Vagina (tissue), 2 donors: ENCODE data around the gene PYM1. TPM values are rescaled to one million over a fixed set of nuclear protein-coding genes. Genes with fewer than 3 reads are reported as not detected.
A peak's percentile ranks its signal among the peaks of the same experiment; 100 is the strongest.

Experiments used
- DNase-seq, 2 donors: peaks; one replicate each; pipeline ENCODE4 v3.0.0-alpha.2; 2017; ENCODE audit errors: extremely low spot score in 2 of 2
- H3K27ac ChIP-seq: fragments of 200-600 bp; sonication (generic); one replicate; pipeline ENCODE4 v1.5.1; 2019
- H3K27me3 ChIP-seq: fragments of 200-600 bp; sonication (generic); one replicate; pipeline ENCODE4 v1.5.1; 2019
- H3K36me3 ChIP-seq, 2 donors: fragments of 200-600 bp; sonication (generic); one replicate each; pipeline ENCODE4 v1.5.1; 2017 to 2019
- H3K4me1 ChIP-seq: fragments of 200-600 bp; sonication (generic); one replicate; pipeline ENCODE4 v1.5.1; 2019
- H3K4me3 ChIP-seq, 2 donors: fragments of 200-600 bp; sonication (generic); 1 replicate in 1 of 2; 2 replicates in 1 of 2; pipeline ENCODE4 v1.5.1; 2016 to 2019
- H3K9me3 ChIP-seq: fragments of 200-600 bp; sonication (generic); one replicate; pipeline ENCODE4 v1.5.1; 2019
- CTCF ChIP-seq, 3 experiments: fragments of 450-650 bp in 2 of 3; fragments of 200-600 bp in 1 of 3; sonication (generic) in 1 of 3; IDR thresholded peaks; one replicate each; pipeline ENCODE4 v1.5.1; 2017 to 2019; ENCODE audit warnings: antibody characterized with exemption in 3 of 3, mild to moderate bottlenecking in 2 of 3, moderate library complexity in 2 of 3
- POLR2A ChIP-seq, 2 donors: fragments of 450-650 bp; IDR thresholded peaks; one replicate each; pipeline ENCODE4 v1.6.1; 2017; ENCODE audit warnings: antibody characterized with exemption in 2 of 2, mild to moderate bottlenecking in 2 of 2, moderate library complexity in 2 of 2
- POLR2AphosphoS5 ChIP-seq, 2 donors: sonication (generic); formaldehyde crosslinking; IDR thresholded peaks; one replicate each; pipeline ENCODE4 v1.9.0; 2017; ENCODE audit warnings: antibody characterized with exemption in 2 of 2, mild to moderate bottlenecking in 2 of 2, low read depth in 1 of 2; ENCODE audit not compliant: insufficient read depth in 1 of 2
- intact Hi-C: fragments of 100-400 bp; cut with DNase I; formaldehyde crosslinking; loops from one replicate; pipeline ENCODE4 v1.15.1; 2023
- total RNA-seq: library from RNA; depleted of rRNA; stranded (reverse); fragments of >200 nt; gene quantifications from one replicate; pipeline ENCODE4 v1.2.3, GENCODE V29; 2016

Gene PYM1
- total RNA-seq: 25.8 TPM

GRCh38 chr12:55927588-55928502 is at the start of gene PYM1:
Gene PYM1 (minus strand): TSS chr12:55927894. CDS start chr12:55927761, 133 bp downstream.
- H3K27ac ChIP-seq: peak within 1 kb of the TSS; percentile 94
- no peaks in the 10 kb centered on the region for H3K9me3 ChIP-seq
- H3K4me3 ChIP-seq: peak within 1 kb of the TSS; percentile 69 to 87
- peak in 1 of 2 donors; percentile 94 for DNase-seq
- TF ChIP-seq POLR2AphosphoS5 (IDR thresholded peaks at IDR 0.05; ENCODE audit: insufficient read depth in 1 of 2, low read depth in 1 of 2) (peak; percentile 32 to 64), POLR2A (IDR thresholded peaks at IDR 0.05) (no peak)
- no peaks in the 10 kb centered on the region for H3K36me3 ChIP-seq
- no peaks in the 10 kb centered on the region for H3K27me3 ChIP-seq
- H3K4me1 ChIP-seq: peaks cover 56% of the 10 kb centered on the region
- intact Hi-C loops: no loop called here

- H3K27me3 ChIP-seq: no peaks in the 10 kb centered on the region
- peak in 1 of 2 donors; percentile 93 for DNase-seq
- H3K36me3 ChIP-seq: peaks cover 0 to 6% of the 10 kb centered on the region in 2 donors
- H3K4me3 ChIP-seq: peak overlapping the region; percentile 85 to 99
- TF ChIP-seq POLR2A (IDR thresholded peaks at IDR 0.05) (no peak), POLR2AphosphoS5 (IDR thresholded peaks at IDR 0.05; ENCODE audit: insufficient read depth in 1 of 2, low read depth in 1 of 2) (peak in 1 of 2 donors; percentile 72), CTCF (IDR thresholded peaks at IDR 0.05) (no peak)
- intact Hi-C loops: no loop called here
- peaks cover 50% of the 10 kb centered on the region for H3K4me1 ChIP-seq
- no peaks in the 10 kb centered on the region for H3K9me3 ChIP-seq
- H3K27ac ChIP-seq: peak overlapping the region; percentile 97
Observed at GRCh38 chr12:55974308-55974730, 46.6 kb upstream of the PYM1 start.

DNA sequence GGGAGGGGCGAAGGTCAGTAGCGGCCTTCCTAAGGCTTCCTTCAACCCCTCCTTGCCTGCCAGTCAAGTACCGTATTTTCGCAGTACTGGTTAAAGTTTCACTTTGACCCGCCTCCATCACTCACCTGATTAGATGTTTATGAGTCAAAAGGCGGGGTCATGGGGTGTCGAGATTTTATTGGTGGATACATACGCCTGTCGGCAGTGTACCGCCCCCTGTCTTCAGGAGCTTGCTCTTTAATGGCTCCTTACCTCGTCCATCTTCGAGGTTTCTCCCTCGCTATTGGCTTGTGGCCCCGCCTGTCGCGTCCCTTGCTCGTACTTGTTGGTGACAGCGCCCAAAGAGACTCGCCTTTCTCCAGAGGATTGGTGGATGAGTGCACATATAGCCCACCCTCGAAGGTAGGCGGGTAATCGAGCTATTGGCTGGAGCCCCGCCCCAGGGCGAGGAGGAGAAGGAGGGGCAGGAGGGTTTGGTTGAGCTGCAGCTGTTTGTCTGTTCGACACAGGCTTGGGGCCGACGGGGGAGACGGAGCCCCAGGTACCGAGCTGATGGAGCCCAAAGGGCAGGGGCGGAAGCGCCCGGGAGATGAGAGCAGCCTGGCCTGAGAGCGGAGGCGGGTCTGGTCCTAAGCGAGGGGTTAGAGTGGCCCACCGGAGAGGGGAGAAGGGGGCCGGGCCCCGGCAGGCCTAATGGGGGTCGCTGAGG is 46.1 kb upstream of the PYM1 start, which contains the start of gene RAB5B:
TSS of gene RAB5B (plus strand) at position 480 of the 709 bp plus-strand sequence. CDS start 12,883 bp downstream, outside the sequence.
- H3K27me3 ChIP-seq: no peaks in the 10 kb centered on the region
- peak; percentile 100 for DNase-seq
- intact Hi-C loops: no loop called here
- peaks cover 0 to 5% of the 10 kb centered on the region in 2 donors for H3K36me3 ChIP-seq
- H3K4me3 ChIP-seq: peak within 1 kb of the TSS; percentile 85 to 99
- H3K4me1 ChIP-seq: peaks cover 48% of the 10 kb centered on the region
- TF ChIP-seq POLR2AphosphoS5 (IDR thresholded peaks at IDR 0.05; ENCODE audit: insufficient read depth in 1 of 2, low read depth in 1 of 2) (peak; percentile 95 to 99), CTCF (IDR thresholded peaks at IDR 0.05) (peak in 1 of 3 experiments; percentile 16), POLR2A (IDR thresholded peaks at IDR 0.05) (peak; percentile 81 to 89)
- no peaks in the 10 kb centered on the region for H3K9me3 ChIP-seq
- H3K27ac ChIP-seq: peak within 1 kb of the TSS; percentile 97

DNA sequence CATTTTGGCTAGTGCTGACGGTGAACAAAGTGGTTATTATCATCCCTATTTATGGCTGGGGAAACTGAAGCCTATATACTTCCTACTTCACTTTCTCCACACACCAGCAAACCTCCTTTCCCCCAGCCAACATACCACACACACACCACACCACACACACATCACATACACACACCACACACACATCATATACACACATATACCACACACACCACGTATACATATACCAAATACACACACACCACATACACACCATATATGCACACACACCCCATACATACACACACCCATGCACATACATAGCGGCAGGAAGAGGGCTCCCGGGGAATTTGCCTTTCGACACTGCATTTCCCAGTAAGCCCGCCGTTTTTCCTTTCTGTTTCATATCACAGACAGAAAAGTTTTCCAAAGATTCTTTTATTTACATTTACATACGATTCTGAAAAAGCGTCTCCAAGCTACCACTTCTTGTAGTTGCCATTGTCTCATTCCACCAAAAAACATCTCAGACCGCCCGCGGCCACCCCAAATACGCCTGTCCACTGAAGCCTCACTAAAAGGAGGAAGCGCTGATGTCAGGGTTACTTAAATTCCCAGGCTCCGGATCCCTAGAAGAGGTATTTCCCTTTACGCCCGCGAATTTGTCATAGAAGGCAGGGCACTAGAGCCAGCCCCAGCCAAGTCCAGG is 45.4 kb upstream of the PYM1 start:
- no peaks in the 10 kb centered on the region for H3K9me3 ChIP-seq
- peak overlapping the region; percentile 88 for H3K27ac ChIP-seq
- H3K27me3 ChIP-seq: no peaks in the 10 kb centered on the region
- H3K4me3 ChIP-seq: peak overlapping the region; percentile 58 to 99
- H3K36me3 ChIP-seq: peaks cover 0 to 5% of the 10 kb centered on the region in 2 donors
- no peak for TF ChIP-seq CTCF (IDR thresholded peaks at IDR 0.05)
- TF ChIP-seq POLR2A (IDR thresholded peaks at IDR 0.05): peak in 1 of 2 donors; percentile 80
- no peak for TF ChIP-seq POLR2AphosphoS5 (IDR thresholded peaks at IDR 0.05; ENCODE audit: insufficient read depth in 1 of 2, low read depth in 1 of 2)
- DNase-seq: no peak
- intact Hi-C loops: no loop called here
- H3K4me1 ChIP-seq: peaks cover 43% of the 10 kb centered on the region

DNA sequence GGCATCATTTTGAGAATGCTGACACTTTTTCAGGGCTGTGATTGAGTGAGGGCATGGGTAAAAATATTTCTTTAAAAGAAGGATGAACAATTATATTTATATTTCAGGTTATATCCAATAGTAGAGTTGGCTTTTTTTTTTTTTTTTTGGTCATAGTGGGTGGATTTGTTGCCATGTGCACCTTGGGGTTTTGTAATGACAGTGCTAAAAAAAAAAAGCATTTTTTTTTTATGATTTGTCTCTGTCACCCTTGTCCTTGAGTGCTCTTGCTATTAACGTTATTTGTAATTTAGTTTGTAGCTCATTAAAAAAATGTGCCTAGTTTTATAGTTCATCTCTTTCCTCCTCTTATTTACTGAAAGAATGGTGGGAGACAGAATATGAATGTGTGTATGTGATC is 44.8 kb upstream of the PYM1 start:
- Histone ChIP-seq H3K4me3 (peak overlapping the region; percentile 58 to 99), H3K36me3 (peaks cover 0 to 5% of the 10 kb centered on the region in 2 donors), H3K9me3 (no peaks in the 10 kb centered on the region), H3K27ac (peak overlapping the region; percentile 88), H3K27me3 (no peaks in the 10 kb centered on the region), H3K4me1 (peaks cover 47% of the 10 kb centered on the region)
- no peak for TF ChIP-seq CTCF (IDR thresholded peaks at IDR 0.05)
- no peak for TF ChIP-seq POLR2A (IDR thresholded peaks at IDR 0.05)
- TF ChIP-seq POLR2AphosphoS5 (IDR thresholded peaks at IDR 0.05; ENCODE audit: insufficient read depth in 1 of 2, low read depth in 1 of 2): no peak
- no peak for DNase-seq
- intact Hi-C loops: no loop called here
